CD4-positive, alpha-beta memory T cell (primary cell): ENCODE results near the gene CMPK2. TPM values are rescaled to one million over a fixed set of nuclear protein-coding genes. Genes with fewer than 3 reads are reported as not detected.
"Not testable (repeated sequence)": the region's sequence is repeated elsewhere in the genome, so short reads cannot be mapped to it uniquely, and the experiment has no call there.

Experiments
- CTCF ChIA-PET: fragments of 350-600 bp; sonication (Branson Sonifier 250); formaldehyde crosslinking; loops from one replicate; lab custom pipeline; 2021; ENCODE audit warnings: inconsistent platforms; ENCODE audit not compliant: partially characterized antibody; lab: Charles Lee
- POLR2A ChIA-PET: fragments of 350-600 bp; sonication (Branson Sonifier 250); formaldehyde crosslinking; loops from one replicate; lab custom pipeline; 2021; ENCODE audit not compliant: partially characterized antibody; lab: Charles Lee
- DNase-seq, 5 donors: peaks; one replicate each; pipeline versions ENCODE4 v3.0.0 to v3.0.0-alpha.2; 2020 to 2022; ENCODE audit warnings: mixed read lengths in 1 of 5
- H3K27ac ChIP-seq: one replicate; pipeline ENCODE4 v1.7.0; 2013; ENCODE audit warnings: low read depth, low read length
- H3K27me3 ChIP-seq: 2 replicates; pipeline ENCODE4 v1.7.0; 2013; ENCODE audit warnings: mild to moderate bottlenecking, low read length, moderate library complexity; ENCODE audit not compliant: insufficient read depth
- H3K36me3 ChIP-seq: 2 replicates; pipeline ENCODE4 v1.7.0; 2013; ENCODE audit warnings: mild to moderate bottlenecking, low read length, moderate library complexity; ENCODE audit not compliant: insufficient read depth
- H3K4me1 ChIP-seq: 2 replicates; pipeline ENCODE4 v1.7.0; 2013; ENCODE audit warnings: mild to moderate bottlenecking, low read length, moderate library complexity; ENCODE audit not compliant: insufficient read depth
- H3K4me3 ChIP-seq, 2 donors: one replicate each; pipeline ENCODE4 v1.7.0; 2013; ENCODE audit warnings: low read length in 2 of 2, mild to moderate bottlenecking in 1 of 2
- H3K9me3 ChIP-seq, 2 donors: one replicate each; pipeline ENCODE4 v1.7.0; 2013; ENCODE audit warnings: low read length in 2 of 2, control low read depth in 1 of 2; ENCODE audit not compliant: control insufficient read depth in 1 of 2
- H3K27ac Mint-ChIP-seq, 7 donors: one replicate each; pipeline ENCODE4 v1.8.0; 2020 to 2021; ENCODE audit warnings: mixed read lengths in 7 of 7, mild to moderate bottlenecking in 6 of 7, inconsistent platforms in 3 of 7, moderate library complexity in 3 of 7
- H3K27me3 Mint-ChIP-seq, 2 donors: one replicate each; pipeline ENCODE4 v1.8.0; 2020 to 2021; ENCODE audit warnings: mixed read lengths in 2 of 2
- H3K36me3 Mint-ChIP-seq, 2 donors: one replicate each; pipeline ENCODE4 v1.8.0; 2020 to 2021; ENCODE audit warnings: mixed read lengths in 2 of 2, inconsistent platforms in 1 of 2, mild to moderate bottlenecking in 1 of 2
- H3K4me1 Mint-ChIP-seq, 4 donors: one replicate each; pipeline ENCODE4 v1.8.0; 2020 to 2021; ENCODE audit warnings: mixed read lengths in 4 of 4, mild to moderate bottlenecking in 1 of 4
- H3K4me3 Mint-ChIP-seq, 8 donors: one replicate each; pipeline ENCODE4 v1.8.0; 2020 to 2021; ENCODE audit warnings: mixed read lengths in 8 of 8, mild to moderate bottlenecking in 7 of 8, moderate library complexity in 6 of 8, inconsistent platforms in 3 of 8
- H3K9me3 Mint-ChIP-seq, 8 donors: one replicate each; pipeline ENCODE4 v1.8.0; 2020 to 2021; ENCODE audit warnings: mixed read lengths in 8 of 8, mild to moderate bottlenecking in 5 of 8, inconsistent platforms in 3 of 8, moderate library complexity in 1 of 8
- intact Hi-C: fragments of 100-400 bp; cut with micrococcal nuclease; formaldehyde crosslinking; loops from one replicate; pipeline ENCODE4 v1.15.1; 2023
- polyA plus RNA-seq, 2 donors: library from polyadenylated mRNA; unstranded; fragments of 300-500 nt; fragmentation: Illumina TruSeq; gene quantifications; one replicate each; pipeline ENCODE4 v1.2.3, GENCODE V29; 2021
- total RNA-seq, 2 experiments: library from RNA; stranded (reverse); gene quantifications; one replicate each; pipeline ENCODE4 v1.2.3, GENCODE V29; 2021

CMPK2 gene
- total and polyA plus RNA-seq, 4 experiments from 2014 or later, result 3.5 to 9.7 (median 5.2) TPM

GRCh38 chr2:6909431-6910385, 44.0 kb upstream of the CMPK2 start:
- Histone ChIP-seq H3K4me1 (peaks cover 86% of the 10 kb centered on the region), H3K36me3 (no peaks in the 10 kb centered on the region), H3K4me3 (peak overlapping the region in 1 of 2 donors; percentile 40), H3K27ac (peak overlapping the region; percentile 4), H3K27me3 (no peaks in the 10 kb centered on the region), H3K9me3 (no peaks in the 10 kb centered on the region)
- H3K4me1 Mint-ChIP-seq, result peaks cover 72 to 91% (median 78%) of the 10 kb centered on the region in 4 donors
- CTCF ChIA-PET, result interaction anchor here (0.9 to 12.6 kb wide), 10 partner anchors 6 to 135 kb away, joined by 3 to 183 read pairs (median 6); partner anchors contain the start of genes CMPK2, RNF144A and RSAD2
- H3K4me3 Mint-ChIP-seq, result peak overlapping the region; percentile 63 to 88 (median 78)
- POLR2A ChIA-PET, result interaction anchor here (0.7 to 6.6 kb wide), 9 partner anchors 10 to 148 kb away, joined by 3 to 54 read pairs (median 3); partner anchors contain the start of genes CMPK2 and RSAD2
- H3K36me3 Mint-ChIP-seq, result no peaks in the 10 kb centered on the region
- H3K9me3 Mint-ChIP-seq, result peaks cover 0 to 3% (median 0%) of the 10 kb centered on the region in 8 donors
- H3K27ac Mint-ChIP-seq, result peak overlapping the region; percentile 76 to 98 (median 93)
- DNase-seq, result peak; percentile 73 to 81 (median 75)
- intact Hi-C loops, result loop anchor here (1.0 kb wide), 3 partner anchors 8 to 32 kb away; partner anchors contain the start of genes RNF144A and RSAD2
- H3K27me3 Mint-ChIP-seq, result no peaks in the 10 kb centered on the region

- no peaks in the 10 kb centered on the region for H3K27me3 Mint-ChIP-seq
- Histone ChIP-seq H3K4me3 (no peak overlapping the region), H3K4me1 (peaks cover 76% of the 10 kb centered on the region), H3K27me3 (no peaks in the 10 kb centered on the region), H3K27ac (no peak overlapping the region), H3K9me3 (no peaks in the 10 kb centered on the region), H3K36me3 (no peaks in the 10 kb centered on the region)
- peak overlapping the region in 5 of 8 donors; percentile 17 to 86 (median 35) for H3K4me3 Mint-ChIP-seq
- intact Hi-C loops, result no loop called here
- CTCF ChIA-PET, result interaction anchor here (1.1 to 12.6 kb wide), 8 partner anchors 8 to 189 kb away, joined by 3 to 183 read pairs (median 10); partner anchors contain the start of gene RNF144A
- peaks cover 0 to 2% of the 10 kb centered on the region in 2 donors for H3K36me3 Mint-ChIP-seq
- H3K4me1 Mint-ChIP-seq, result peaks cover 63 to 85% (median 68%) of the 10 kb centered on the region in 4 donors
- peaks cover 0 to 3% (median 3%) of the 10 kb centered on the region in 8 donors for H3K9me3 Mint-ChIP-seq
- POLR2A ChIA-PET, result interaction anchor here (1.6 to 6.6 kb wide), 4 partner anchors 11 to 42 kb away, joined by 10 to 54 read pairs (median 31); partner anchors contain the start of genes CMPK2 and RSAD2
- no peak for DNase-seq
- peak overlapping the region in 5 of 7 donors; percentile 10 to 93 (median 76) for H3K27ac Mint-ChIP-seq
Measured at GRCh38 chr2:6908291-6908690, 42.6 kb upstream of the CMPK2 start.

DNA sequence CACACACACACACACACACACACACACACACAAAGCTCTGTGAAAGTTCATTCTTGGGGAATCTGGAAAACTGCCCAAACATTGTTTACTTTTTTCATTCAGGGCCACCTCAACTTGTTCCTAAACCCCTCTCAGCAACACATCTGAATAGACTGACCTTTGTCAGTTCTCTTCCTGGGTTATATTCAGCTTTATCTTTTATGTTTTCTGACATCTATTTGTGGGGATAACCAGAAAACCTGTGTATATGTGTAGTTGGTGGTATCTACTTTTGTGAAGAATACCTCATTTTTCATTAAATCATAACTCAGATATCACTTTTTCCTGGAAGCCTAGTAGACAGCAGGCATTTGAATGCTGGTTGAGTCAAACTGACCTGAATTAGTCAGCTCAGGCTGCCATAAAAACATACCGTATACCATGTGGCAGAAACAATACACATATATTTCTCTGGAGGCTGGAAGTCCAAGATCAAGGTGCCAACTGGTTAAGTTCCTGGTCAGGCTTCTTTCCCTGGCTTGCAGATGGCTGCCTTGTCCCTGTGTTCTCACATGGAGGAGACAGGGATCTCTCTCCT, 40.5 kb upstream of the CMPK2 start:
- Mint-ChIP-seq H3K27ac (peak overlapping the region in 3 of 7 donors; percentile 14 to 43 (median 37)), H3K27me3 (no peaks in the 10 kb centered on the region), H3K36me3 (peaks cover 8 to 14% of the 10 kb centered on the region in 2 donors), H3K4me1 (peaks cover 48 to 72% (median 51%) of the 10 kb centered on the region in 4 donors), H3K9me3 (peaks cover 0 to 20% (median 15%) of the 10 kb centered on the region in 8 donors), H3K4me3 (peak overlapping the region in 2 of 8 donors; percentile 5 to 30)
- ChIA-PET CTCF (interaction anchor here (1.1 to 12.6 kb wide), 7 partner anchors 10 to 139 kb away, joined by 3 to 183 read pairs (median 6); partner anchors contain the start of gene RNF144A), POLR2A (interaction anchor here (0.6 to 6.6 kb wide), 5 partner anchors 10 to 1776 kb away, joined by 3 to 54 read pairs (median 7); partner anchors contain the start of genes ID2 and RSAD2)
- Histone ChIP-seq H3K9me3 (no peaks in the 10 kb centered on the region), H3K27ac (no peak overlapping the region), H3K36me3 (no peaks in the 10 kb centered on the region), H3K4me1 (peaks cover 55% of the 10 kb centered on the region), H3K4me3 (no peak overlapping the region), H3K27me3 (no peaks in the 10 kb centered on the region)
- intact Hi-C loops, result no loop called here
- DNase-seq, result no peak

- Histone ChIP-seq H3K27ac (no peak overlapping the region), H3K4me1 (peaks cover 50% of the 10 kb centered on the region), H3K4me3 (no peak overlapping the region), H3K36me3 (no peaks in the 10 kb centered on the region), H3K27me3 (no peaks in the 10 kb centered on the region), H3K9me3 (no peaks in the 10 kb centered on the region)
- Mint-ChIP-seq H3K27me3 (no peaks in the 10 kb centered on the region), H3K4me3 (no peak overlapping the region), H3K9me3 (peaks cover 0 to 20% (median 15%) of the 10 kb centered on the region in 8 donors), H3K36me3 (peaks cover 8 to 14% of the 10 kb centered on the region in 2 donors), H3K27ac (peak overlapping the region in 1 of 7 donors; percentile 7), H3K4me1 (peaks cover 42 to 66% (median 46%) of the 10 kb centered on the region in 4 donors)
- intact Hi-C loops, result no loop called here
- POLR2A ChIA-PET, result interaction anchor here (0.6 to 6.6 kb wide), 4 partner anchors 11 to 1776 kb away, joined by 3 to 54 read pairs (median 6); partner anchors contain the start of gene ID2
- CTCF ChIA-PET, result interaction anchor here (1.1 to 12.6 kb wide), 7 partner anchors 10 to 139 kb away, joined by 3 to 183 read pairs (median 6); partner anchors contain the start of gene RNF144A
- DNase-seq, result no peak
Measured at GRCh38 chr2:6905668-6906067, 40.0 kb upstream of the CMPK2 start.

GRCh38 chr2:6902581-6902980, 36.9 kb upstream of the CMPK2 start:
- peaks cover 14 to 36% (median 19%) of the 10 kb centered on the region in 4 donors for H3K4me1 Mint-ChIP-seq

More at GRCh38 chr2:6902581-6902980, 36.9 kb upstream of the CMPK2 start:
- POLR2A ChIA-PET, H3K27ac ChIP-seq, H3K27me3 Mint-ChIP-seq, H3K9me3 ChIP-seq, DNase-seq, H3K27me3 ChIP-seq, H3K36me3 ChIP-seq, H3K4me3 ChIP-seq, intact Hi-C loops, H3K27ac Mint-ChIP-seq: not testable (repeated sequence)
- H3K4me1 ChIP-seq, result peaks cover 19% of the 10 kb centered on the region
- peak overlapping the region in 1 of 8 donors; percentile 21 for H3K4me3 Mint-ChIP-seq
- H3K36me3 Mint-ChIP-seq, result peaks cover 8 to 14% of the 10 kb centered on the region in 2 donors
- CTCF ChIA-PET, result interaction anchor here (1.0 to 5.7 kb wide), 3 partner anchors 13 to 141 kb away, joined by 3 to 31 read pairs (median 13); no protein-coding TSS in a partner anchor
- H3K9me3 Mint-ChIP-seq, result peaks cover 0 to 20% (median 15%) of the 10 kb centered on the region in 8 donors
